GM18511 (cell line): ENCODE data around the gene ADD1.
"Not testable (repeated sequence)": the region's sequence is repeated elsewhere in the genome, so short reads cannot be mapped to it uniquely, and the experiment has no call there.

Source experiments
- ATAC-seq: cut with Tn5 transposase; IDR thresholded peaks from one replicate; pipeline ENCODE4 v1.9.1; 2021; ENCODE audit warnings: mild to moderate bottlenecking, moderate library complexity; ENCODE audit not compliant: unreplicated experiment

ADD1 gene

GRCh38 chr4:2914256-2915126 lies 70.8 kb downstream of the ADD1 start:
- no peak for ATAC-seq

DNA sequence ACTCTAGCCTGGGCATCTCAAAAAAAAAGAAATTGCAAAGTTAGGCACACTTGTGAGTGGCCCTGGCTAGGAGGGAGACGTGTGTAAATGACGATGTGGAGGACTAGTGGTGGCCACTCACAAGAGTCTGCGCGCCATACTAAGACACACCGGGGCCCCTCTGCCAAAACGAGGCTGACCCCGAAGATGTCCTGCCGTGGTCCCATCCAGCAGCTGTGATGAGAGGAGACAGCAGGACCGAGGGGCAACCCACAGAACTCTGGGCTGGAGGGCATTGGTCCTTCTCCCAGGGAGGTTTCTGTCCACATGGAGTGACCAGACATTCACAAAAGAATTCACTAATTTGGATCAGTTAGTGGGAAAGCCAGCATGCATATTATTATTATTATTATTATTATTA lies 72.1 kb downstream of the ADD1 start:
- no peak for ATAC-seq

DNA sequence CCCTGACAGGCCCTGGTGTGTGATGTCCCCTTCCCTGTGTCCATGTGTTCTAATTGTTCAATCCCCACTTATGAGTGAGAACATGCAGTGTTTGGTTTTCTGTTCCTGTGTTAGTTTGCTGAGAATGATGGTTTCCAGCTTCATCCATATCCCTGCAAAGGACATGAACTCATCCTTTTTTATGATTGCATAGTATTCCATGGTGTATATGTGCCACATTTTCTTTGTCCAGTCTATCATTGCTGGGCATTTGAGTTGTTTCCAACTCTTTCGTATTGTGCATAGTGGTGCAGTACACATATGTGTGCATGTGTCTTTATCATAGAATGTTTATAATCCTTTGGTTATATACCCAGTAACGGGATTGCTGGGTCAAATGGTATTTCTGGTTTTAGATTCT lies 73.1 kb downstream of the ADD1 start:
- ATAC-seq = not testable (repeated sequence)

GRCh38 chr4:2918300-2918699 lies 74.7 kb downstream of the ADD1 start:
- ATAC-seq = not testable (repeated sequence)

DNA sequence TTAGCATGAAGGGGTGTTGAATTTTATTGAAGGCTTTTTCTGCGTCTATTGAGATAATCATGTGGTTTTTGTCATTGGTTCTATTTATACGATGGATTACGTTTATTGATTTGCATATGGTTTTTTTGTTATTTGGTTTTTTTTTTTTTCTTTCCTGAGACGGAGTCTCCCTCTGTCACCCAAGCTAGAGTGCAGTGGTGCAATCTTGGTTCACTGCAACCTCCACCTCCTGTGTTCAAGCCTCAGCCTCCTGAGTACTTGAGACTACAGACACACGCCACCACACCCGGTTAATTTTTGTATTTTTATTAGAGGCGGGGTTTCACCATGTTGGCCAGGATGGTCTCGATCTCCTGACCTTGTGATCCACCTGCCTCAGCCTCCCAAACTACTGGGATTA lies 75.1 kb downstream of the ADD1 start:
- ATAC-seq = not testable (repeated sequence)

DNA sequence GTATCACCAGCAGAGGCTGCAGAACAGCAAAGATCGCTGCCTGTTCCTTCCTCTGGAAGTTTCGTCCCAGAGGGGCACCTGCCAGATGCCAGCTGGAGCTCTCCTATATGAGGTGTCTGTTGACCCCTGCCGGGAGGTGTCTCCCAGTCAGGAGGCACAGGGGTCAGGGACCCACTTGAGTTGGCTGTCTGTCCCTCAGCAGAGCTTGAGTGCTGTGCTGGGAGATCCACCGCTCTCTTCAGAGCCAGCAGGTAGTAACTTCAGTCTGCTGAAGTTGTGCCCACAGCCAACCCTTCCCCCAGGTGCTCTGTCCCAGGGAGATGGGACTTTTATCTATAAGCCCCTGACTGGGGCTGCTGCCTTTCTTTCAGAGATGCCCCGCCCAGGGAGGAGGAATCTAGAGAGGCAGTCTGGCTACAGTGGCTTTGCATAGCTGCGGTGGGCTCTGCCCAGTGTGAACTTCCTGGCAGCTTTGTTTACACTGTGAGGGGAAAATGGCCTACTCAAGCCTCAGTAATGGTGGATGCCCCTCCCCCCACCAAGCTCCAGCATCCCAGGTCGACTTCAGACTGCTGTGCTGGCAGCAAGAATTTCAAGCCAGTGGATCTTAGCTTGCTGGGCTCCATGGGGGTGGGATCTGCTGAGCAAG lies 78.9 kb downstream of the ADD1 start:
- ATAC-seq = not testable (repeated sequence)

GRCh38 chr4:2923141-2923551 lies 79.5 kb downstream of the ADD1 start:
- ATAC-seq = no peak

DNA sequence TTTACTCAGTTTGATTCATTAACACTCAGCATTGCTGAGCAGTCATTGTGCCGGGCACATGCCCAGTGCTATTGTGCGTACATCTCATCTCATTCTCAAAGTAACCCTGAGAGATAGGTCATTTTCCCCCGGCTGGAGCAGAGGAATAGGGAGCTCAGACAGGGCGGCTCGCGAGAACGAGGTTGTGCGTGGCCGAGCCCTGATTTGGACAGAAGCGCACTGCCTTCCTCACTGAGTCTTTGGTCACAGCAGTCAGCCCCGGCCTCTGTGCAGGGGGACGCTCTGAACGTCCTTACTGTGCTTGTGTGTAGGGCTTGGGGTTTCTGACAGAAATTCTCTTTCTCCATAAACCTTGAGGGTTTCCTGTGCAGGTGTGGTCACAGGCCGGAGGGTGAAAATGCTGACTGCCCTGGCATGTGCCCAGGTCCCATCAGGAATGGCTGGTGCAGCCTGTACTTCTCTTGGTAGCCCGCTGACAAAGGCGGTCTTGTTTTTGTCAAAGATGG lies 80.1 kb downstream of the ADD1 start:
- ATAC-seq = no peak

DNA sequence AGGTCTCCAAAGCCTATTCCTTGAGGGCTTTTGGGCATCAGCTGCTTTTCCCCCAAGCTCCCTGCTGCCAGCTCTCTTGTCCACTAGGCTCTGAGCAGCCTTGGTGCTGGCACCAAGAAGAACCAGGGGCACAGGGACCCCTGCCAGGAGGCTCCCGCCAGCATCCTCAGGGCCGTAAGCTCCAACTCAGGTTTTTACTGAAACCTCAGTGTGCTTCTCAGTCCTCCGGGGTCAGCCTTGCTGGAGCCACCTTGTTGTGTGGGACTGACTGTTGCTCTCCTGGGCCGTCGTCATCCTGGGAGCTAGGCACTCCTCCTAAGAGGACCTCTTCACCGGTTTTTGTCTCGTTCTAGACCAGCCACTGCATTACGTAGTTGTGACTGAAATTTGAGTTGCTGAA lies 80.6 kb downstream of the ADD1 start:
- no peak for ATAC-seq

- ATAC-seq = no peak
Measured at GRCh38 chr4:2924765-2925301, 81.2 kb downstream of the ADD1 start.

- ATAC-seq = no peak
Measured at GRCh38 chr4:2925496-2925895, 81.9 kb downstream of the ADD1 start.

GRCh38 chr4:2925931-2926860 lies 82.6 kb downstream of the ADD1 start:
- ATAC-seq = no peak

DNA sequence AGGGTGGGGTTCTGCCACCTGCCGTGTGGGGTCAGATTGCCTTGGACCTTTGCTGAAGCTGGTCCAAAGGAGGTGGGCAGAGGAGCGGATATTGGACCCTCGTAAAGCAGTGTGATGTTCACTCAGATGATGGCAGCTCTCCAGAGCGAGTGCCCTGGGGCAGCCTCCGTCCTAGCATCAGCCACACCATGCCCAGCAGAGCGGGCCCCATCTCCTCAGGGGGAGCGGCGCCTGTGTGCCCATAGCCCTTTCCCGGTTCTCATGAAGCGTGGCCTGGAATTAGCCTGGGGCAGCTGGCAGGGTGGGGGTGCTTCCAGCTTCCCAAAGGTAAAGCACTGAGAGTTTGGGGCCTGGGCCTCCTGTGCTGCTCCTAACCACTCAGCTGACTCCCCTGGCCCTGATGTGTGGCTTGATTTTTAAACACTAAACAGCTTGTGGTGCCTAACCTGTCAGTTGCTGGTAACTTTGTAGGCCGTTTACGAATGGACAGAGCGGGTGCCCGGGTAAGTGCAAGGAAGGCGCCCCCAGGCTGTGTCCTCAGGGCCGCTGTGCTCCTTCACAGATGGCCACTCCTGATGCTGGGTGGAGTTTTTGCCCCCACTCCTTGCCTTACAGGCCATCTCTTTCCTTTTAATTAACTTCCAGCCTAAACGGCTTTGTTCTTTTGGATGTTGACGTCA lies 83.5 kb downstream of the ADD1 start:
- no peak for ATAC-seq

GRCh38 chr4:2927696-2928075 lies 84.0 kb downstream of the ADD1 start:
- ATAC-seq = no peak

GRCh38 chr4:2928242-2929176 lies 84.9 kb downstream of the ADD1 start:
- ATAC-seq = no peak

- ATAC-seq = no peak
Measured at GRCh38 chr4:2929469-2929868, 85.8 kb downstream of the ADD1 start.

DNA sequence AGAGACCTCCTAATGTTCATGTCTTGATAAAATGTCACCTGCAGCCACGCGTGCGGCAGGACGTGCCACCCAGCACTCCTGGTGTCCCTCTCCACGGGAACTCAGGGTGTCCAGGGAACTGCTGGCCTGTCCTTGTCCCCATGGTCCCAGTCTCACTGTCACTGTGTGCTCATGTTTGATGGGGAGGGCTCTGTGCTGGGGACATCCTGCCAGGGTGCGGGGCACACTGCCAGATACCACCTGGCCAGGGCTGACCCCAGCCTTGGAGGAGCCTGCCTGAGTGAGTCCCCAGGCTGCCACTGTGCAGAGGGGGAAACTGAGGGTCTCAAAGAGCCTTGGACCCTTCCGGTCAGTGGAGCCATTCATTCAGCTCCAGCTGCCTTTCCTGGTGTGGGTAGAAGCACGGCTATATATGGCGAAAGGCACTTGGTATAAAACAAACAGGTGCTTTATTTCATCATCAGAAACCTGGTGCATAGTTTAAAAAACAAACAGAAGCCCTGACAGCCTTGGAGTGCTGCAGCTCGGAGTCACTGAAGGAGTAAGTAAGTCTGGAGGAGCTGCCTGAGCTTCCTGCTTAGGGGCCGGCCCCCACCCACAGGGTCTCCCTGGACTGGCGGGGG lies 86.6 kb downstream of the ADD1 start:
- ATAC-seq = no peak

GRCh38 chr4:2930758-2931511 lies 87.3 kb downstream of the ADD1 start:
- ATAC-seq = no peak
